Measurements from ENCODE around the gene CARD18.

Gene CARD18

DNA sequence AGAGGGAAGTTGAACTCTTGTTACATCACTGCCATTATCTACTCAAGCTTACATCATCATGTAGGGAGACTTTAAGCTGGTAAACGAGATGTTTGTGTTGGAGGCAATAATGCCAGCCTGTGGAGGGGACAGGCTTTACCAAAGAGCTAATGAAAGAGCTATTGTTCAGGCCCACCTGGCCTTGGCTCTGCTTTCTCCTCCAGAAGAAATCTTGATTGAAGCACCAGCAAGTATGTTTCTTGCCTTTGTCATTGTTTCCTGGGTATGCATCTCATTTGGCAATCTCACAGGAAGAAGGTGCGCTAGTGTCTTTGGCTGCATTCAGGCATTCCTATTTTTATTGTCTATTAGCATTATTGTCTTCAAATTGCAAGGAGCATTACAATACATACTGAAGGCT lies 16.7 kb upstream of the CARD18 start:
- ChIA-PET CTCF (no interaction called here), POLR2A (no interaction called here)
- TF ChIP-seq, protein P1, sequence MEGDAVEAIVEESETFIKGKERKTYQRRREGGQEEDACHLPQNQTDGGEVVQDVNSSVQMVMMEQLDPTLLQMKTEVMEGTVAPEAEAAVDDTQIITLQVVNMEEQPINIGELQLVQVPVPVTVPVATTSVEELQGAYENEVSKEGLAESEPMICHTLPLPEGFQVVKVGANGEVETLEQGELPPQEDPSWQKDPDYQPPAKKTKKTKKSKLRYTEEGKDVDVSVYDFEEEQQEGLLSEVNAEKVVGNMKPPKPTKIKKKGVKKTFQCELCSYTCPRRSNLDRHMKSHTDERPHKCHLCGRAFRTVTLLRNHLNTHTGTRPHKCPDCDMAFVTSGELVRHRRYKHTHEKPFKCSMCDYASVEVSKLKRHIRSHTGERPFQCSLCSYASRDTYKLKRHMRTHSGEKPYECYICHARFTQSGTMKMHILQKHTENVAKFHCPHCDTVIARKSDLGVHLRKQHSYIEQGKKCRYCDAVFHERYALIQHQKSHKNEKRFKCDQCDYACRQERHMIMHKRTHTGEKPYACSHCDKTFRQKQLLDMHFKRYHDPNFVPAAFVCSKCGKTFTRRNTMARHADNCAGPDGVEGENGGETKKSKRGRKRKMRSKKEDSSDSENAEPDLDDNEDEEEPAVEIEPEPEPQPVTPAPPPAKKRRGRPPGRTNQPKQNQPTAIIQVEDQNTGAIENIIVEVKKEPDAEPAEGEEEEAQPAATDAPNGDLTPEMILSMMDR (IDR thresholded peaks at IDR 0.05; ENCODE audit: control extremely low read depth, extremely low read depth, low read depth, missing control alignments), result no peak
- DNase-seq (ENCODE audit: extremely low spot score), result no peak

DNA sequence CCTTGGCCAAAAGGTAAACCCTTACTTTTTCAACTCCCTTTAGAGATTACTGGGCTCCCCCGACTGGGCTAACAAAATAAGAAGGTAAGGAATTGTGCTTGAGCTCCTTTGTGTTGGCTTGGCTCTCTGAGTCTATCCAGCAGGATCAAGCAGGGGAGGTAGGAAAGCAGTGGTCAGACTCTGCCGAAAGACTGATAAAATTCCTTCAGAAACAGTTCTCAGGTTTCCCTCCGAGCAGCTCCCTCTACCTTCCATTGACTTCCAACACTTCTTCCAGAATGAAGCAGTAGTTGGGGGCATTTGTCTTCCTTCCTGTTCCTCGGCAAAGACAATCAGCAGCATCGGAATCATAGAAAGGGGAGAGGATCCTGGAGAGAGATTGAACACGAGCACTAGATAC lies 16.1 kb upstream of the CARD18 start:
- no peak for DNase-seq (ENCODE audit: extremely low spot score)
- POLR2A ChIA-PET, result no interaction called here
- TF ChIP-seq, protein P1 (IDR thresholded peaks at IDR 0.05; ENCODE audit: control extremely low read depth, extremely low read depth, low read depth, missing control alignments), result no peak
- CTCF ChIA-PET, result interaction anchor here (1.1 kb wide), 1 partner anchor 12 kb away, joined by 3 read pairs; no protein-coding TSS in a partner anchor

DNA sequence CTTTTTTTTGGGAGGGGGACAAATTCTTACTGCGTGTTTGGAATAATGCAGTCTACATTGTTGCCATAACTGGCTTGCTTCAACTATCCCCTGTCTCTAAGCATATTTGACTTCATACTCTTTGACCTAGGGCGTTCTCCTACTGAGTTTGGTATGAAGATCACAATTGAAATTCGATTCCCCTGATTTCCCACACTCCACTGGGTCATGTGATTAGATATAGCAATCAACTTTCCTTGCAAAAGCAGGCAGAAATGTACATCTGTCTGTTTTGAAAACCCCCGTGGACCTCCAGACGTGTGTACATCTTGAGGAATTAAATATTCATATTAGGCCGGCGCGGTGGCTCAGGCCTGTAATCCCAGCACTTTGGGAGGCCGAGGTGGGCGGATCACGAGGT lies 13.8 kb upstream of the CARD18 start:
- TF ChIP-seq, protein P1 (IDR thresholded peaks at IDR 0.05; ENCODE audit: control extremely low read depth, extremely low read depth, low read depth, missing control alignments), result no peak
- ChIA-PET CTCF (no interaction called here), POLR2A (no interaction called here)
- no peak for DNase-seq (ENCODE audit: extremely low spot score)

DNA sequence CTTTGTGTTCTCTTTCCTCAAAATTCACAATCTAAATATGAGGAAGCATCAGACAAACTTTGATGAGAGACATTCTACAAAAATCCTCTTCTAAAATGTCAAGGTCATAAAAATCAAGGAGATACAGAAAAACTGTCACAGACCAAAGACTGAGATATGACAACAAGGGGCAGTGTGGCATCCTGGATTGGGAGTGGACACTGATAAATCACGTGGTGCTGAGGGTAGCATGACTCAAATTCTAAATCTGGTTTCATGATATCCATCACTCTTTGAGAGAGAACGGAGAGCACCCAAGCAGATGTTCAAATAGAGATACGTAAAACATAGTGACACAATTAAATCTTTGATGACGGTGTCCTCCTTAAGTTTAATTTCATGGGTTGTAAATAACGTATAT lies 13.0 kb upstream of the CARD18 start:
- ChIA-PET POLR2A (no interaction called here), CTCF (no interaction called here)
- TF ChIP-seq, protein P1 (IDR thresholded peaks at IDR 0.05; ENCODE audit: control extremely low read depth, extremely low read depth, low read depth, missing control alignments), result no peak
- DNase-seq (ENCODE audit: extremely low spot score), result no peak

DNA sequence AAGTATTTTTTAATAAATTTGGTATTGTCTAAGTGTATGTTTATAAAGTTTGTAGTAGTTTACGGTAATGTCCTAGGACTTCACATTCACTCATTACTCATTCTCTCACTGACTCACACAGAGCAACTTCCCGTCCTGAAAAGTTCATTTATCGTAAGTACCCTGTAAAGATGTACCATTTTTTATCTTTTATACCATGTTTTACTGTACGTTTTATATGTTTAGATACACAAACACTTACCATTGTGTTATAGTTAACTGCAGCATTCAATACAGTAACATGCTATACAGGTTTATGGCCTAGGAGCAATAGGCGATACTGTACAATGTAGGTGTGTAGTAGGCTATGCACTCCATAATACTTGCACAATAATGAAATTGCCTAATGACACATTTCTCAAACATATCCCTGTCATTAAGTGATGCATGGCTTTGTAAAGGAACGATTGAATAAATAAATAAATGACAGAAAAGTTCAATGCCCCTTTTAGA lies 12.5 kb upstream of the CARD18 start:
- ChIA-PET POLR2A (no interaction called here), CTCF (no interaction called here)
- TF ChIP-seq, protein P1 (IDR thresholded peaks at IDR 0.05; ENCODE audit: control extremely low read depth, extremely low read depth, low read depth, missing control alignments), result no peak
- DNase-seq (ENCODE audit: extremely low spot score), result no peak

DNA sequence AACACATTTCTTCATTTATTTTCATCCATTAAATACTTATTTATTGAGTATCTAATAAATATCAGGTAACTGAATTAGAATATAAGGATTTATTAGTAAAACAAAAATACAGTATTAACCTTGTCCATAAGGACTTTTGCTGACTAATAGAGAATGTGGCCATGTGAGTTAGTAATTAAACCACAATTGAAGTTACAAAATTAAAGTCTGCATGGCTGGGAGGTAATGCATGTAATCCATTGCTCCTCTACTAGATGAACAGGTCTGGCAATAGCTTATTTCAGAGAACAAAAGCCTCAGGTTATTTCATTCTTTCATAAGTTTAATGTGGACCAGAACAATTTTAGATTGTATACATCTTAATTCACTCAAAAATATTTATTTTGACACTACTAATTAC lies 9.9 kb upstream of the CARD18 start:
- POLR2A ChIA-PET, result no interaction called here
- no peak for DNase-seq (ENCODE audit: extremely low spot score)
- TF ChIP-seq, protein P1 (IDR thresholded peaks at IDR 0.05; ENCODE audit: control extremely low read depth, extremely low read depth, low read depth, missing control alignments), result no peak
- CTCF ChIA-PET, result interaction anchor here (0.7 kb wide), 1 partner anchor 9 kb away, joined by 3 read pairs; no protein-coding TSS in a partner anchor

DNA sequence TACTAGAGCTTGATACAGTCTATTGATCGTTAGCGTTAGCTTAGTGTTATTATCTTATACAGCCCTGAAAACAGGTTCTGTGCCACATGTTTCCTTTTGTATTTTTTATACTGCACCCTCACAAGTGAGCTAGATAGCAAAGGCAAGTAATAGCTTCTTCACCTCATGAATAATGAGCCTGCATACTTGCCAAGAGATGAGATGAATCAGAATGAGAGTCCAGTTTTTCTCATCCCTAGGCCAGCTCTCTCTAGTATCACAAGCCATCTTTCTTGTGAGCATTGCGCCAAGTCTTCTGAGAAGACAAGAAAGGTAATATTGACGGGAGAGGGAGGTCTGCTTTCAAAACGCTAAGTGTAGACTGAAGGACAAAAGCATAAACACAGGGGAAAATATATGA lies 8.7 kb upstream of the CARD18 start:
- CTCF ChIA-PET, result interaction anchor here (0.7 to 1.4 kb wide), 3 partner anchors 10 to 15 kb away, joined by 3 read pairs; no protein-coding TSS in a partner anchor
- TF ChIP-seq, protein P1 (IDR thresholded peaks at IDR 0.05; ENCODE audit: control extremely low read depth, extremely low read depth, low read depth, missing control alignments), result no peak
- DNase-seq (ENCODE audit: extremely low spot score), result no peak
- POLR2A ChIA-PET, result no interaction called here

Measured in GM10248 (cell line).